ENCODE data around the gene GDF7. TPM values are rescaled to one million over a fixed set of nuclear protein-coding genes. Genes with fewer than 3 reads are reported as not detected.

GDF7 gene
- total RNA-seq, 1 experiment from 2014 or later = 0.02 TPM

DNA sequence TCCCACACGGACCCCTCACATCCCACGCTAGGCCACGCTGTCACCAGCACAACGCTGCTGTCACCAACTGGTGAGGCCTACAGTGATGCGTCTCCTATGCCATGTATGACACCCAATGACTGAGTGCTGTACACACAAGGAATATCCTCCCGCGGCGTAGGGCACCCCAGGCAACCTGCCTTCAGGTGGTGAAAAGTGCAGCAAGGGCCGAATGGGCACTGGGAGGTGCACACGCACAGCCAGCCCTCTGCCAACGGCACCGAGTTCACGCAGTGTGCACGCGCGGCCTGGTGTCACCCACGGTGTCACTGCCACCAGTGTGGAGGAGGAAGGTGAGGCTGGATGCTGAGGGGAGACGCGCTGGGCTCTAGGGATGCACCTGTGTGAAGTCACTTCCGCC is 20.5 kb upstream of the GDF7 start:
- intact Hi-C loops (cut with micrococcal nuclease) = no loop called here
- Histone ChIP-seq H3K4me1 (ENCODE audit: control insufficient read depth in 1 of 2, insufficient read depth in 2 of 2, low read length in 2 of 2) (peaks cover 2 to 15% of the 10 kb centered on the region in 2 experiments), H3K36me3 (ENCODE audit: control insufficient read depth in 1 of 2, insufficient read depth in 2 of 2, low read length in 2 of 2) (peaks cover 0 to 3% of the 10 kb centered on the region in 2 experiments; a peak in 1 of 4 replicates), H3K27me3 (ENCODE audit: insufficient read depth, low read length) (no peaks in the 10 kb centered on the region), H3K4me2 (ENCODE audit: low read length) (no peak overlapping the region), H3K9me2 (ENCODE audit: insufficient read depth) (no peaks in the 10 kb centered on the region), H3K4me3 (replicated peaks in 1 of 2; ENCODE audit: low read depth in 1 of 2, low read length in 2 of 2) (no peak overlapping the region), H3K79me2 (ENCODE audit: insufficient read depth, low read length) (no peaks in the 10 kb centered on the region), H3K27ac (ENCODE audit: low read depth, low read length) (no peak overlapping the region), H4K20me1 (ENCODE audit: insufficient read depth) (no peaks in the 10 kb centered on the region), H3K9ac (ENCODE audit: low read length) (no peak overlapping the region), H3K9me3 (ENCODE audit: control insufficient read depth in 1 of 2, insufficient read depth in 1 of 2, low read depth in 1 of 2, low read length in 2 of 2) (no peaks in the 10 kb centered on the region), H2AFZ (ENCODE audit: low read depth, low read length, poor library complexity, severe bottlenecking) (no peak overlapping the region)
- no TSS peak for BruUV-seq (replicated peaks)
- ATAC-seq (no peak), DNase-seq (ENCODE audit: low read depth, low spot score) (no peak)
- POLR2A ChIA-PET = interaction anchor here (0.6 to 1.0 kb wide), 2 partner anchors 199 to 204 kb away, joined by 3 read pairs; partner anchors contain the start of gene RHOB
- RAD21 ChIA-PET (ENCODE audit: low non-redundant PET in 1 of 2, low total read pairs in 2 of 2, uncharacterized antibody in 2 of 2, unreplicated experiment in 2 of 2) = no interaction called here
- CTCF ChIA-PET = no interaction called here
- no peak for TF ChIP-seq EGR1 (IDR thresholded peaks at IDR 0.05; ENCODE audit: low read depth)
- TF ChIP-seq TCF7L2 (IDR thresholded peaks at IDR 0.05; ENCODE audit: borderline replicate concordance, extremely low read depth, insufficient read depth, insufficient read length) = no peak
- no peak for TF ChIP-seq FOSL1 (IDR thresholded peaks at IDR 0.05; ENCODE audit: low read depth)
- no peak for TF ChIP-seq SIN3A (IDR thresholded peaks at IDR 0.05; ENCODE audit: low read depth)
- no peak for TF ChIP-seq EZH2phosphoT487 (IDR thresholded peaks at IDR 0.05; ENCODE audit: borderline replicate concordance)
- TF ChIP-seq ELF1 (IDR thresholded peaks at IDR 0.05; ENCODE audit: borderline replicate concordance, low read depth) = no peak
- TF ChIP-seq, protein P1, sequence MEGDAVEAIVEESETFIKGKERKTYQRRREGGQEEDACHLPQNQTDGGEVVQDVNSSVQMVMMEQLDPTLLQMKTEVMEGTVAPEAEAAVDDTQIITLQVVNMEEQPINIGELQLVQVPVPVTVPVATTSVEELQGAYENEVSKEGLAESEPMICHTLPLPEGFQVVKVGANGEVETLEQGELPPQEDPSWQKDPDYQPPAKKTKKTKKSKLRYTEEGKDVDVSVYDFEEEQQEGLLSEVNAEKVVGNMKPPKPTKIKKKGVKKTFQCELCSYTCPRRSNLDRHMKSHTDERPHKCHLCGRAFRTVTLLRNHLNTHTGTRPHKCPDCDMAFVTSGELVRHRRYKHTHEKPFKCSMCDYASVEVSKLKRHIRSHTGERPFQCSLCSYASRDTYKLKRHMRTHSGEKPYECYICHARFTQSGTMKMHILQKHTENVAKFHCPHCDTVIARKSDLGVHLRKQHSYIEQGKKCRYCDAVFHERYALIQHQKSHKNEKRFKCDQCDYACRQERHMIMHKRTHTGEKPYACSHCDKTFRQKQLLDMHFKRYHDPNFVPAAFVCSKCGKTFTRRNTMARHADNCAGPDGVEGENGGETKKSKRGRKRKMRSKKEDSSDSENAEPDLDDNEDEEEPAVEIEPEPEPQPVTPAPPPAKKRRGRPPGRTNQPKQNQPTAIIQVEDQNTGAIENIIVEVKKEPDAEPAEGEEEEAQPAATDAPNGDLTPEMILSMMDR (IDR thresholded peaks at IDR 0.05 in 2 of 3, conservative IDR thresholded peaks at IDR 0.05 in 1 of 3; ENCODE audit: borderline replicate concordance in 1 of 3, insufficient read depth in 1 of 3, low read depth in 2 of 3, low read length in 2 of 3) = no peak
- TF ChIP-seq, protein P2, sequence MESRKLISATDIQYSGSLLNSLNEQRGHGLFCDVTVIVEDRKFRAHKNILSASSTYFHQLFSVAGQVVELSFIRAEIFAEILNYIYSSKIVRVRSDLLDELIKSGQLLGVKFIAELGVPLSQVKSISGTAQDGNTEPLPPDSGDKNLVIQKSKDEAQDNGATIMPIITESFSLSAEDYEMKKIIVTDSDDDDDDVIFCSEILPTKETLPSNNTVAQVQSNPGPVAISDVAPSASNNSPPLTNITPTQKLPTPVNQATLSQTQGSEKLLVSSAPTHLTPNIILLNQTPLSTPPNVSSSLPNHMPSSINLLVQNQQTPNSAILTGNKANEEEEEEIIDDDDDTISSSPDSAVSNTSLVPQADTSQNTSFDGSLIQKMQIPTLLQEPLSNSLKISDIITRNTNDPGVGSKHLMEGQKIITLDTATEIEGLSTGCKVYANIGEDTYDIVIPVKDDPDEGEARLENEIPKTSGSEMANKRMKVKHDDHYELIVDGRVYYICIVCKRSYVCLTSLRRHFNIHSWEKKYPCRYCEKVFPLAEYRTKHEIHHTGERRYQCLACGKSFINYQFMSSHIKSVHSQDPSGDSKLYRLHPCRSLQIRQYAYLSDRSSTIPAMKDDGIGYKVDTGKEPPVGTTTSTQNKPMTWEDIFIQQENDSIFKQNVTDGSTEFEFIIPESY (IDR thresholded peaks at IDR 0.05; ENCODE audit: extremely low read depth, insufficient replicate concordance, low read length) = no peak
- no peak for TF ChIP-seq RAD21 (IDR thresholded peaks at IDR 0.05; ENCODE audit: low read depth)
- TF ChIP-seq POLR2AphosphoS5 (IDR thresholded peaks at IDR 0.05; ENCODE audit: low read depth, low read length) = no peak
- TF ChIP-seq CEBPB (IDR thresholded peaks at IDR 0.05; ENCODE audit: low read depth) = no peak
- TF ChIP-seq ZFX (IDR thresholded peaks at IDR 0.05) = no peak
- no peak for TF ChIP-seq SP1 (IDR thresholded peaks at IDR 0.05; ENCODE audit: low read depth)
- no peak for TF ChIP-seq CBX3 (IDR thresholded peaks at IDR 0.05; ENCODE audit: low read depth)
- TF ChIP-seq, protein P3, sequence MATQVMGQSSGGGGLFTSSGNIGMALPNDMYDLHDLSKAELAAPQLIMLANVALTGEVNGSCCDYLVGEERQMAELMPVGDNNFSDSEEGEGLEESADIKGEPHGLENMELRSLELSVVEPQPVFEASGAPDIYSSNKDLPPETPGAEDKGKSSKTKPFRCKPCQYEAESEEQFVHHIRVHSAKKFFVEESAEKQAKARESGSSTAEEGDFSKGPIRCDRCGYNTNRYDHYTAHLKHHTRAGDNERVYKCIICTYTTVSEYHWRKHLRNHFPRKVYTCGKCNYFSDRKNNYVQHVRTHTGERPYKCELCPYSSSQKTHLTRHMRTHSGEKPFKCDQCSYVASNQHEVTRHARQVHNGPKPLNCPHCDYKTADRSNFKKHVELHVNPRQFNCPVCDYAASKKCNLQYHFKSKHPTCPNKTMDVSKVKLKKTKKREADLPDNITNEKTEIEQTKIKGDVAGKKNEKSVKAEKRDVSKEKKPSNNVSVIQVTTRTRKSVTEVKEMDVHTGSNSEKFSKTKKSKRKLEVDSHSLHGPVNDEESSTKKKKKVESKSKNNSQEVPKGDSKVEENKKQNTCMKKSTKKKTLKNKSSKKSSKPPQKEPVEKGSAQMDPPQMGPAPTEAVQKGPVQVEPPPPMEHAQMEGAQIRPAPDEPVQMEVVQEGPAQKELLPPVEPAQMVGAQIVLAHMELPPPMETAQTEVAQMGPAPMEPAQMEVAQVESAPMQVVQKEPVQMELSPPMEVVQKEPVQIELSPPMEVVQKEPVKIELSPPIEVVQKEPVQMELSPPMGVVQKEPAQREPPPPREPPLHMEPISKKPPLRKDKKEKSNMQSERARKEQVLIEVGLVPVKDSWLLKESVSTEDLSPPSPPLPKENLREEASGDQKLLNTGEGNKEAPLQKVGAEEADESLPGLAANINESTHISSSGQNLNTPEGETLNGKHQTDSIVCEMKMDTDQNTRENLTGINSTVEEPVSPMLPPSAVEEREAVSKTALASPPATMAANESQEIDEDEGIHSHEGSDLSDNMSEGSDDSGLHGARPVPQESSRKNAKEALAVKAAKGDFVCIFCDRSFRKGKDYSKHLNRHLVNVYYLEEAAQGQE (IDR thresholded peaks at IDR 0.05; ENCODE audit: low read depth) = no peak
- TF ChIP-seq POLR2A (IDR thresholded peaks at IDR 0.05; ENCODE audit: borderline replicate concordance, extremely low read depth, insufficient read depth, insufficient read length) = no peak
- TF ChIP-seq, protein P4, sequence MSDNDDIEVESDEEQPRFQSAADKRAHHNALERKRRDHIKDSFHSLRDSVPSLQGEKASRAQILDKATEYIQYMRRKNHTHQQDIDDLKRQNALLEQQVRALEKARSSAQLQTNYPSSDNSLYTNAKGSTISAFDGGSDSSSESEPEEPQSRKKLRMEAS (IDR thresholded peaks at IDR 0.05) = no peak
- TF ChIP-seq YY1 (IDR thresholded peaks at IDR 0.05; ENCODE audit: extremely low read depth, insufficient replicate concordance, low read depth, low read length) = no peak
- TF ChIP-seq JUND (IDR thresholded peaks at IDR 0.05) = no peak
- TF ChIP-seq SRF (IDR thresholded peaks at IDR 0.05; ENCODE audit: low read depth) = no peak
